Measurements from ENCODE around the gene IPCEF1.
A peak's percentile ranks its signal among the peaks of the same experiment; 100 is the strongest.

IPCEF1 gene

DNA sequence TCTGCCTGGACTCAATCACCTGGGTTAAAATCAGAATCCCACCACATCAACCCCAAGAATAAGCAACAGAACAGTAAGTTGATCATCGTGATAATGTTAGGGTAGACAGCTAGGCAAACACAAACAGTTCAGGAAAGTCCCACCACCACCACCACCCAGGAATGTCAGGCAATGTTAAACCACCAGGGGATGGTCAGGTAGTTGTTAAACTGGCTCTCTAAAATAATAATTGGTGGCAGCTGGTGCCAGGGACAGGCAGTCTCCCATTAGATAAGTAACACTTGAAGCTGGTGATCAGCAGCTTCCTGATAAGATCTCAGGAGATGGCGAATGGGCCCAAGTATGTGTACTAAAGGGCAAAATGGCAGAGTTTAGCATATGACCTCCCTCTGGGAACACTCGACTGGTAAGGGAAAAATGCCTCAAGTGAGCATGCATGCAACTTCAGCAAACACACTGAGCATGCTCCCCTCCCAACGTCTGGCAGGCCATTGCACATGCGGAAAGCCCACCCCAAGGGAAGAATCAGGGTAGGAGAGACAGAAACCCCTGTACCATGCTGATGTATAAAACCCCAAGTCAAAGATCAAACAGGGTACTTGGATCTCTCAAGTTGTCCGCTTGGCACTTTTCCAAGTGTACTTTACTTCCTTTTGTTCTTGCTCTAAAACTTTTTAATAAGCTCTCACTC, 66.6 kb downstream of the IPCEF1 start:
- DNase-seq: no peak

DNA sequence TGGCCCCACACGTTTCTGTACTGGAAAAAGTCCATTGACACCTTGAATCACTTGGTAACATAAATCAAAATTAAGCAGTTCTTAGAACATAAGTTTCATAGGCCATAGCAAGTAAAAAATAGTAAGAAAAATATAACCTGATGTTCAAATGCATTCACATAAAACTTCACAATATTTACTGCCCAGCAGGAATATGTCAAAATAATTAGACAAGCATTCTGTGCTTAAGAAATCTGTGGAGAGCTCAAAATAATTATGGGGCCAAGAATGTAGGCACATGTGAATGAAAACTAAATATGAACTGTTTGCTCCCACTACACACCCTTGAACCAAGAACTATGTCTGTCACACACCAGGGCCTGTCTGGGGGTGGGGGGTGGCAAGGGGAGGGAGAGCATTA, 70.8 kb downstream of the IPCEF1 start:
- no peak for DNase-seq

DNA sequence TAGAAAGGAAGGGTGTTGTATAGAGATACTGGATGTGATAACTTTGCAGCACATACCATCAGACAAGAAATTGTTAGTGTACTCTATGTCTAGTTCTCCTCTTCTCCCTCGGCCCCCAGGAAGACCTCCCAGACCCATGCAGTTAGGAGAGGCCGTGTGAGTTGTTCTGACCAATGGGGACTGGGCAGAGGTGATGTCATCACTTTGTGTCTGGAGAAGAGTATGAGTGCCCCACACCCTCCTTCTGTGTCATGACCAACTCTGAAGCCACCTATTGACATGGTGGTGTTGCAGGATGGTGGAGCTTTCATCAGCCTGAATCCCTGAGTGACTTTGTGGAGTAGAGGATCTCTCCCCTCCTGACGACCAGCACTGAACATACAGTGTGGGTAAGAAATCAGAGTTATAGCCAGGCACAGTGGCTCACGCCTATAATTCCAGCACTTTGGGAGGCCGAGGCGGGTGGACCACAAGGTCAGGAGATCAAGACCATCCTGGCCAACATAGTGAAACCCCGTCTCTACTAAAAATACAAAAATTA, 72.2 kb downstream of the IPCEF1 start:
- no peak for DNase-seq

DNA sequence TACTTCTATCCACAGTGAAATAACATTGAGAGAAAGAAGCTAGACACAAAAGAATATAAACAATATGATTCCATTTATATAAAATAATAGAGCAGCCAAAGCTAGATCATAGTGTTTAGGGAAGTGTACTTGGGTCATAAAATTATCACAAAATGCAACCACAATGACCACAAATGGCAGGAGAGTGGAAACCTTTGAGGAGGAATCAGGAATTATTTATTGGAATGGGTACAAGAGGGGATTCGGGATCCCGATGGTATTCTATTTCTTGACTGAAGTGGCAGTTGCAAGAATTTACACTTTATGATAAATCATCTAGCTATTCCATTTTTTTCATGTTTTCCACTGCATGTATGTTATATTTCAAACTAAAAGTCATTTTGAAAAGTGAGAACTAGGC, 76.1 kb downstream of the IPCEF1 start:
- no peak for DNase-seq

DNA sequence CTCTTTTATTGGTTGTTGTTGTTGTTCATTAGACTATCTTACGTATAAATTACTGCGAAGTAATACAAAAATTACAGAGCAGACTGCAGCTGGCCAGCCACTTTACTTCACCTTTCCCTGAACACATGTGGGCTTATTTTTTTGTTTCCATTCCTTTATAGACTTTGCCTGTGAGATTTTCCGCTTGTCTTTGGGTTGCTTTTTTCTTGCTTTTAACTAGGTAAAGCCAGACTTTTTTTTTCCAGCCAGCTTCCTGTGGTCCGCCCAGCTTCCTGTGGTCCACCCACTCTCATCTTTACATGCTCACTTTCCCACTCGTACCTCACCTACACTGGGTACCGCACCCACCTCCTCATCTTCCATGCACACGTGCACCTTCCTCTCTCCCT, 79.0 kb downstream of the IPCEF1 start:
- no peak for DNase-seq

DNA sequence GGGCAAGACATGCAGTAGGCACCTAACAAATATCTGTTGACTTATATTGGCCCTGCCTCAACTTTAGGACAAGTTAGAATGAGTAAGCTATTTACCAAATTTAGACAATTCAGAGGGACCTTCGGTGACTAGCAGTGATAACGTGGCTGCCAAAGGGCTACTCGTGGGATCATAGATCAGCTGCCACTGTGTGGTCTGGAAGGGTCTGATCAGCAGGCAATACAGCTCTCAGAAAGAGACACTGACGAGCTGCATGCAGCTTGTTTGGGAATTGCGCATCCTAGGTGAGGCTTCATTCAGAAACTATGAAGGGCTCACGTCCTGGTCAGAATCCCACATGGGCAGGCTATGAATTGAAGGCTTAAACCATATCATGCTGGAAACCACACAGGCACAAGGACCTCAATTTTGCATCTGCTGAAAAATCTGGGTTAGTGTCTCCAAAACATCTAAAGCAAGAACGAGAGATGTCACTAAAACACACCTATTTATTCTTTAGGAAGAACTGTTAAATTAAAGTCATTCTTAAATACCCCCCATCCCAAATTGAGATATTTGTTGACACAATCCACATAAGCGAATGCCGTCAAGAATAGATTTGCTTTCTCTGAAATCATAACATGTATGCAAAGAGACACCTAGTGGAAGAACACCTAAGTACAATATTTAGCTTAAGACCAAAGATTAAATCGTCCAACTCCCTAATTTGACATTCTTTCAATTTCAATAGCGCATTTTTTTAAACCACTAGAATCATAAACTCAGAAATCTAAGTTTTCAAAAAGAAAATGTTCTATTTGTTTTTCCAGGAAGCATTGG, 79.6 kb downstream of the IPCEF1 start:
- DNase-seq: peak; percentile 24

DNA sequence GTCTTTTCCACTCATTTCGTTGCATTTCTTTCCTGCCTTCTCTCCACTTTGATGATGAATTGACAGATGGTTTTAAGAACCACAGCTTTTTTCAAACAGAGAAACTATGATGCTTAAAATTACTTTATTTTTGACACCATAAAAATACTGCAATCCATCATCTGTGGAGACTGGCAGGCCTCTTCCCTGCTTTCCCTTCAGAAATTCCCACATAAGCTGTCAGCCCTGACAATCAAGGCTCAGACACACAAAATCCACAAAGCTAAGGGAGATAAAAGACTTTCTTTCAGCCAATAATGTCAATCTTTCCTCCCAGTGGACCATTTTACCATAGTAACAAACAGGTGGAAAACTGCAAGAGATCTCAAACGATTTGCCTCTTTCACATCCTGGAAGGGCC, 82.4 kb downstream of the IPCEF1 start:
- no peak for DNase-seq

DNA sequence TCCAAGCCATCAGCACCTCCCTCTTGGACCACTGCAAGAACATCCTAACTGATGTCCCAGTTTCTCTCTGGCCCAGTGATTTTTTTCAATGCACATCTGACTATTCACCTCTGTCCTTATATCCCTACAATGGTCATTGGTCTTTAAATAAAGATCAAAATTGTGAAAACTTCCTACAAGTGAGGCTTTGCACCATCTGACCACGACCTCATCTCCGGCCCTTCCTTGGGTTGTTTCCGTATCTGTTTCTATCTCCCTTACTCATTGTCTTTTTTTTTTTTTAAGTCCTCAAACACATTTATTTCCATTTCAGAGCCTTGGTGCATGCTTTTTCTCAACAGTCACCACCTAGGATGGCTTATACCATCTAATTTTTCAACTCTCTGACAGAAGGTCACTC, 88.1 kb downstream of the IPCEF1 start:
- DNase-seq: no peak

DNA sequence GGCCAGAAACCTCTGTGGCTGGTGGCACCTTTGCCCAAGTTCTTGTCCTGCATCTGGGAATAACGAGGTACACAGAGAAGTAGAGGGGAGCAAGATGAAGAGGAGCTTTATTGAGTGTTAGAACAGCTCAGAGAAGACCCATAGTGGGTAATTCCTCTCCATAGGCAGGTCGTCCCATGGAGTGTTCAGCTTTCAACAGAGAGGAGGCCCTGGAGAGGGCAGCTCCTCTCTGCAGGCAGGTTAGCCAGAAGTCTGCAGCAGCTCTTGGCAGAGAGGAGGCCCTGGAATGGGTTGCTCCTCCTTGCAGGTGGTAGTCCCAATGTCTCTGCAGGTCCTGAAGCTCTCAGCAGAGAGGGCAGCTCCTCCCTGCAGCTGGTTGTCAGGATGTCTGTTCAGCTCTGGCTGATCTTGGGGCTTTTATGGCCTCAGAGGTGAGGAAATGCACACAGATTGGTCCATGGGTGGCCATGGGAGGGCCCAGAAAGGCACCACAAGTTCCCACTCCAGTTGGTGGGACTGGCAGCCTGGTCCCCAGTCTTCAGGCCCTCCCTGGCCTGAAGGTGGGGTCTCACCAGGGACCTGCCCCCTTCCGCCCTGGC, 89.0 kb downstream of the IPCEF1 start:
- no peak for DNase-seq

DNA sequence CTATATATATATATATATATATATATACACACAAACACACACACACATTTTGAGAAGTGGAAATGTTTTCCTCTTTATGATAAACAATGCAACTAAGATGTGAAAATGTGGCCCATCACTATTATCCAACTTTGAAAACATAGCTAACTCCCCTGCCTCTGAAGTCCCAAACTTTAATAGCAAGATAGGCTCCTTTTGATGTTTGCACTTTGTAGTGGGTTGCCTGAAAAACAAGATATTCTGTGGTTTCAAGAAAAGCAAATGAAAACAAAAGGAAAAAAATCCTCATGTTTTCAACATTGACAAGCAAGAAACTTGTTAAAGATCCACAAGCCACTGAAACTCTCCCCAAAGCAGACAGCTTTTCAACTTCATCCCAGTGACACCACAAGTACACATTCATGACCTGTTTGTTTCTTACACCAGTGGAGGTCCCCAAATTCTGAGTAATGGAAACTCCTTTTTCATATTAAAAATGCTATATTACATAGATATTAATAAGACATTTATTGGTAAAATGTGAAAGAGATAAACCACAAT, 90.0 kb downstream of the IPCEF1 start:
- no peak for DNase-seq

DNA sequence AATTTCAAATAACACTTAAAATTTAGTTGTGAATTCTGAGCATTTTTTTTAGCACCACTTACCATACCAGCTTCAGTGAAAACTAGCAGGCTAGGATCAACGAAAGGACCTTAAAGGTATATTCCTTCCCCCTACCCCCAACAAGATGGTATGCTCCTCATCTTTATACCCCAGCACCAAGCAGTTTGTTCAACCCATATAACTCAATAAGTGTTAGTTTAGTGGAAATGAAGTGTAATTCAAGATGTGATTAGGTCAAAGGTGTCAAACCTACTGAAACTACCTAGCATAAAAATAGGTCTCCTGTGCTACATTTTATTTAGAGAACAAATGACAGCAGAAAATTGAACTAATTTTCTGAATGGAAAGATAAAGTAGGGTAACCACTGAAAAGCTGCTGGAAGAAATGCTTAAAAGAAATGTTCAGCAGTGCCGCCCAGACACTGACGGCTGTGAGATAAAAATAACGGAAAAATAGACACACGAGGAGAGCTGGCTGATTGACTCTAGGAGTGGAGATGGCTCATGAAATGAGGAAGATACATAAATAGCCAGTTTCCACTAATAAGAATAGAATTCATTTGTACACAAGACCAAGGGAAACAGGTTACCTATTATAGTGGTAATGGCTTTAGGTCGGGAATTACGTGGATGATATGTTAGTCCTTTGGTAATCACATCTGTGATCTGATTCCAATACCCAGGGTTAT, 94.8 kb downstream of the IPCEF1 start:
- DNase-seq: no peak

DNA sequence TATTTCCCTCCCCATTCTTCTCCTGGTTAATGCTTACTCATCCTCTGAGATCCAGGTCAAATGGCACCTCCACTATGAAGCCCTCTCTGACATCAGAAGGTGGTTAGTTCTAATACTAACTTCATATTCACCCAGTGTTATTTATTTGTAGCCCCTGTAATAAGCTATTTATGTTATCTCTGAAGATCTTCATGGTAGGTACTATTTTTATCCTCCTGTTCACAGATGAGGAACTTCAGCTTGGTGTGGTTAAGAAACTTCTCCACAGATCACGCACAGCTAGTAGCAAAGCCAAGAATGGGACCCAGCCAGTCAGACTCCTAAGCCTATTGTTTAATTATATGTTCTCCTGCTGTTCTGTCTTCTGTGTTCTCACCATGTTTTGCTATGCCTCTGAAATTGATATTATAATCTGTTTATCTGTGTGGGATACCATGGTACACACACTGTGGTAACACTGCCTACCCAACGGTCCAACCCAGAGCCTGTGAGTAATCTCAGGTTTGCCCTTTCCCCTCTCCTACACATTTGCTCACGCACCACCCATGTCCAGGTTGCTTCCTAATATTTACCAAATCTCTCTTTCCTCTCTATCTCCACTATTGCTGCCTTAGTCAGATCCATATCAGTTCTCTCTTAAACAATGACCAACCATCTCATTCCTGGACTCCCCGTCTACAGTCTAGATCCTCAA, 98.4 kb downstream of the IPCEF1 start:
- no peak for DNase-seq

DNA sequence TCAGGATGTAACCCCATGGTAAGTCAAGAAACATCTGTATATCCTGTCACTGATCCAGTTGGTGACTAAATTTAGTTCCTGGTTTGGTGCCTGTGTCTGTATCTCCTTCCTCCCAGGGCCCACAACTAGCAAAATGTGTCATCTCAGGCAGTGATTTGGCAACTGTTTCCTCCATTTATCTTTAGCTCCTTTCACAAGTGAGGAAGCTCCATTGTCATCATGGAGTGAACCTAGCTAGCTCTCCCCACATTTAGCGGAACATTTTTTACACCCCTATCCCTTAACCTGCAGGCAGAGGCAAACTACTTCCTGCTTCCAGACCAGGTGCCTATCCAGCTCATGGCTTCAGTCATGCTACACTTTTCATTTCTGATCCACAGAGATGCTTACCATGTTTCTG, 99.5 kb downstream of the IPCEF1 start:
- no peak for DNase-seq

DNA sequence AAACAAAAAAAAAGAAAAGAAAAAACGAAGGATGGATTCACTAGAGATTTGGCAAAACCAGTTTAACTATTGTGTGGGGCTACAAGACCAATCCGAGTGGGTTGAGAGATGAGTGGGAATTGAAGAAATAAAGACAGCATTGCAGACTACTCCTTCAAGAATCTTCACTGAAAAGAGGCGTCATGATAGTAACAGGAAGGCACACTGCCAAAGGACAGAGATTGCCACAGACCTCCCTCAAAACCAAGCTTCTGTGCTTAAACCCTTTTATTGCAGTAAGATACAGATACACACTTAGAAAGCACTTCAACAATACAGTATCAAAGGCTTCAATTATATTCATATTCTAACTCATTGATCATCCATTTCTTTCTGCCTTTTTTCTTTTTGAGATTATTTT, 103.9 kb downstream of the IPCEF1 start:
- no peak for DNase-seq

DNA sequence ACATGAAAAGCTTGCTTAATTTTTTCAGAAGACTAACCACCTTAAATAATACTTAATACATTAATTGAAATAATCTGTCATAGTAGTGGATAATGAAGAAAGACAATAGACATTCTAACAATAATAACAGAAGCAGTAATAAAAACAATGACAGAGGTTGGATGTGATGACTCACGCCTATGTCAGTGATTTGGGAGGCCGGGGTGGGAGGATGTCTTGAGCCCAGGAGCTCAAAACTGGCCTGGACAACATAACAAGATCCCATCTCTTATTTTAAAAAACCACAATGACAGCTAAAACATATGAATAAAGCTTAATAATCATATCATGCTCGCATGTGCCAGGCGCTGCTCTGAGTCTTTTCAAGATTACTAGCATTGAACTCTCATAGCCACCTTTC, 105.5 kb downstream of the IPCEF1 start:
- DNase-seq: no peak

DNA sequence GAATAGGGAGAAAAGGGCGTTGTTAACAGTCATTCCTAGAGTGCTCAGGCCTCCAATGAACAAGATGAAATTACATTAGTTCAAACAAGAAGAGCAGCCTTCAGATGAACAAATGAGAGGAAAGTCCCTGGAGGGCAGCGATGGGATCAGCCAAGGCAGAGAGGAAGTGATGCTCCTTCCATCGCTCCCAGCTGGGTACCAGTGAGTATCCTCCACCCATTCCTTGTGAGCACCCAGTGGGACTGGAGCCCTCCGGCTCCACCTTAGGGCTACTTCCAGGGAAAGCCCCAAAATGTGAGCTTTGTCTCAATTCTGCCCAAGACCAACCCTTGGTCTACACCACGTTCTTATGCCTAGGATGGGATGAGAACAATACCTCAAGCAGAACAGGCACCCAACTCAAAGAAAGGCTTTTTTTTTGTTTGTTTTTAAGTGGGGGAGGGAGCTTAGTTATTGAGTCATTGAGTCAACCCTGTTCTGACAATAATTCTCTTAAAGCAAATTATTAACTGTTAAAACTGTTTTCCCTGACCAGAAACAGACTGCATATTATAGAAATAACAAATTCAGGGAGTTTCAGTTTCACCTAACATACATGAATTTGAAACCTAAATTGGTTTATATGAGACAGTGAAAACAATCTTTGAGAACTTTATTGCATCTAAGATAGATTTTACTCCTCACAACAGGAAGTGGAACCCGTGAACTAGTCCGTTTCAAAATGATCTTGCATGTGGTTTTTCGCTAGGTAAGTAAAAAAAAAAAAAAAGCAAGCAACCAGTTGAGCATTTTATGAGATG, 106.9 kb downstream of the IPCEF1 start:
- DNase-seq: no peak

DNA sequence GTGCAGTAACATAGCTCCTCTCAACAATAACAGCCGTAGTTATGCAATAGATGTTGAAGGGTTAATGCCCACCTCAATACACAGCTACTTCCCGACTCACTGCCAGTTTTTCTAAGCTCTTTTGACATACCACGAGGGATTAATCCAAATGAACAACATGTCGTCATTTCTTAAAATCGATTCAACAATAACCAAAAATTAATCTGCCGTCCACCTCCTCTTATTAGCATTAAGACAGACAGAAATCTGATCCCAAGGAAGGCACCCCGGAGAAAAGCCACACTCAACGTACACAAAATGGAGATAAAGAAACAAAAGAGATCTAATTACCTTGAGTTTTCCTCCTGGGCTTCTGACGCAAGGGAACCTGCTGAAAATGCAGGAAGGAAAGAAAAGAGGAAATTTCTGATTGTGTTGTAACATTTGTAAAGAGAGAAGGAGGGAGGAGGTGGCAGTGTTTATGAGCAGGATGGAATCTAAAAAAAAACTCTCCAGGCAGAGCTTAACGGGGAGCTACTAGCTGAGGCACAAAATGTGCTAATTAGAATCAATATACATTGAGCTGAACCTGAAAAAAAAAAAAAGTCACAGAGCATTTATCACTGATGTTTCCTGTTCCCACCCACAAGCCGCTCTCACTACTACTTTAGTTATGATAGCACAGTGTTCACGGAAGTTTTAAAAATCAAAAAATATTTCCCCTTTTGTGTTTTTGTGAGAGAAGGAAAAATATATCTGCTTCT, 109.3 kb downstream of the IPCEF1 start:
- DNase-seq: no peak

DNA sequence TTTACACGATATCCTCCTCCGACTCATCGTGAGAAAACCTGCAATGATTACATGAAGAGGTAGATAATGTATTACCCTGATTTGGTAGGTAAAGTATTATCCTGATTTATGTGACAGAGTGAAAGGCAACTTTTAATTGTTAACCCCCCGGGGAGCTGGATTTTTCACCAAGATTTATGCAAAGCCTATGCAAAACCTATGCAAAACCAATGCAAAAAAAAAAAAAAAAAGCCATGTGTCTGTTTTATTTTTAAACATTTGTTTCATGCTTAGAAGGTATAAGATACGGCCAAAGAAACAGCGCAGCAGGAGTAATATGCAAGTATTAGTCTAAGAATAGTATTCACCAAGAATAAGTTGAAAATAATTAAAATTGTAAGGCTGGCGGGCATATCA, 109.9 kb downstream of the IPCEF1 start:
- no peak for DNase-seq

DNA sequence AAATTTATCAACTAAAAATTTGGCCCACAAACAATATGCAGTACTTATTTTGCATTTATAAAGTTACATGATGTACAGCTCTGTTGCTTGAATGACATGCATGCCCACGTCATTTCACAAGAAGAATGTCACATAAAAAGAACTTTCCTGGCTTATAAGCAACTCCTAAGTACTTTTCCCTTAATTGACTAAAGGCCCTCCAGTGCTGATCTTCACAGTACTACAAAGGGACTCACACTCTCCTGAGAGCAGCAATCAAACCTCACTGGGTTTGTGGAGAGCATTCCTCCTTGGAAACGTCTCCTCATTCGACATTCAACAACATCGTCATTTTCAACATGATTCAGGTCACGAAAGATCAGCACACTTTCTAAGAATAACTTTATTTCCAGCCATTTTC, 111.1 kb downstream of the IPCEF1 start:
- no peak for DNase-seq

DNA sequence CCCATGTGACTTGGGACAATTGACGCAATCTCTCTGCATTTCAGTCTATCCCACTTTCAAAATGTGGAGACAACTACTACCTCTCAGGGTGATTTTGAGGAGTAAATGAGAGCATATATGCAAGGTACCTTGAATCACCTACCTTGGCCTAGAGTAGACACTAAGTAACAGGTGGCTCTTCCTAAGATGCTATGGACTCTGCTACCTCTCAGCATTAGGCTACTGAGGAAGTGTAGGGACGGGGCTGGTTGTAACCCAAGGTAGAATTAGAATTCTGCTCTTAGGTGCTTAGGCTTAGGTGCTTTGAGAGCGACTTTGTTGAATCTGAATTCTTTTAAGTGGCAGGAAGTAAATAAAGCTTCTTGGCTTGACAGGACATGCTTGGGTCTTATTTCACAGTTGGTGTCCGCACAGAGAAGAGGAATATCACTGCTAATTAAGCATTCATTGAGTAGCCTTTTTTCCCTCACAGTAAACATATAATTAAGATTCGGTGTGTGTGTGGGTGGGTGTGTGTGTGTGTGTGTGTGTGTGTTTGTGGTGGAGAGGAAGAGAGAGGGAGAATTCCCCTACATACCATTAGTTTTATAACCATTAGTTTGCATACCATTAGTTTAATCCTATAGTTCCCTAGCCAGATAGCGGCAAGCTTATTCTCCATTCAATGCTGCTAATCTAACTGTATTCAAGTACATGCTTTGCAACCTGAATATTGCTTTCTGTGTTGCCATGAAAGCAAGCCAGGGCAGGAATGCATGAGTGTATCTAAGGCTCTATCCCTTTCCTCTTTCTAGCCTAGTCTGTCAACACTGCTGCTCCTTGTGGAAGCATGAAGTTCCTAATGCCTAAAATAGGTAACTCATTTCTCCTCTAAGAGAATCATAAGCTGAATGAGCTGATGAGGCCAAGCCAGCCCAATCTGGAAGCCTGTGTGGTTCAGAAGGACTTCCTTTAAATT, 112.5 kb downstream of the IPCEF1 start:
- no peak for DNase-seq
